ENCODE measurements around the gene NT5C3A.
A peak's percentile ranks its signal among the peaks of the same experiment; 100 is the strongest.
"Not testable (repeated sequence)": the region's sequence is repeated elsewhere in the genome, so short reads cannot be mapped to it uniquely, and the experiment has no call there.

Gene NT5C3A

DNA sequence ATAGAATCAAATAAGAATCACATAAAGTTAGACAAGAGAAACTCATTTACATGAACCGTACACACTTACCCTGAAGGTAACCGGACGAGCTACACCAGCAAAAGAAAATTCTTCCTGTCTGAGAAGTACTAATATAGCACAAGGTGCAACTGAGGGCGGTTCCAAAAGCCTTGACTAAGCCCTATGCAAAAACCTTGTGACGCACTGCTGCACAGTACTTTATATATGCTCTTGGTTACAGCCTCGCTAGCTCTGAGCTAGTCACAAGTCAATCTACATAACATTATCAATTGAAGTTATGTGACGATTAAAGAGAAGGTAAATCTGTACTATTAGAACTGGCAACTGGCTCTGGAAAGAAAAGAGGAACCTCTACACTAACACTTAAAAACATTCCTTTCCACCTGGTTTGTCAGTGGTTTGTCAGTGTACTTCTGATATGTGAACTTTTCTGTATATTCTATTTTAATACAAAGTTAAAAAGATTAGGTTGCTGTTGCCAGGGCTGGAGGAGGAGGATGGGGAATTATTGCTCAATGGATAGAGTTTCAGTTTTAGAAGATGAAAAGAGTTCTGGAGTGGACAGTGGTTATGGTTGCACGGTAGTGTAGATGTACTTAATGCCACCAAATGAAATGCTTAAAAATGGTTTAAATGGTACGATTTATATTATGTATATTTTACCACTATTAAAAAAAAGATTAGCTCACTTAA lies 21.6 kb downstream of the NT5C3A start:
- peak; percentile 11 for DNase-seq

- no peak for DNase-seq
These were observed 22.7 kb downstream of the NT5C3A start for GRCh38 chr7:33039903-33040292.

DNA sequence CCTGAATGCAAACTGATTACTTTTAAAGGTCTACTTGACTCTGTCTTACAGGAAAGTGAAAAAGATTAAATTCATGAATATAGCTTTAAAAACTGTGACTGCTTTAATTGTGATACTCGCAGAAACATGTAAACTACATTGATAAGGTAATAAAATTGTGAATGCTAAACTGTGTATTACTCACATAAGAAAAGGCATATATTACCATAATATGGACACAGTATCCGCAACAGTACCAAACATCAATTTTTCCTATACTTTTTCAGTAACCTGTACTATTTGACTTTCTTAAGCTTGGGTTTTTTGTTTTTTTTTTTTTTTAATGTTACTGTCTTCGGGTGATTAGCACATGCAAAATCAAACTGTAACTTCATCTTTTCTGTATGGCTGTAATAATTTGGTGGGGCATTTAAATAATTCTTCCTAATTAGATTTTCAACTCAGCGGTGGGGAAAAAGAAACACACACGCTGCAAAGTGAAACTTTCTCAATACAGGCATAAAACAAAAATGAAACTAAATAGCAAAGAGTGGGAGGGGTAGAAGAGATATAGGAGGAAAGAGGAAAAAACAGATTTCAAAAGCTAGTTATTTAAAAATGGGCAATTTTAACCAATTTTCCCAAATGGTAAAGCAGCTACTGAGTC lies 23.2 kb downstream of the NT5C3A start:
- DNase-seq = peak; percentile 21

DNA sequence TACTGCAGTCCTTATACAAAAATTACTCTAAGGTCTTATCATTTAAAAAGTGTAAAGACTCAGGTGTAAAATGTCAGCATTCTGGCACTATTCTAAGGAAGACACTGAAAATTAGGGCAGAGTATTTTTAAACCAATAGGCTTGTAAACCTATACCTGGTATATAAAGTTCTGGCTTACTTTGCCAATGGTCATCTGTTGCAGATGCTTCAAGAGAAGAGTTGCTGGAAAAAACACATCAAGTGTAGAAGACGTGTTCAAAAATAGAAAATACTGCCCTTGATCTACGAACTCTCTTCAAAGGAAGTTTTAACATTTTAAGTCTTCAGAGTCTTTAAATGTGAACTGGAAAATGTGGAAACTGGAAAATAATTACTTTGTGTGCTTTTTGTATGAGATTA lies 23.9 kb downstream of the NT5C3A start:
- no peak for DNase-seq

- DNase-seq = no peak
These were observed 26.8 kb downstream of the NT5C3A start for GRCh38 chr7:33035776-33036175.

- no peak for DNase-seq
These were observed 38.3 kb downstream of the NT5C3A start for GRCh38 chr7:33024189-33024757.

GRCh38 chr7:33012364-33012763 lies 50.2 kb downstream of the NT5C3A start:
- DNase-seq = no peak

DNA sequence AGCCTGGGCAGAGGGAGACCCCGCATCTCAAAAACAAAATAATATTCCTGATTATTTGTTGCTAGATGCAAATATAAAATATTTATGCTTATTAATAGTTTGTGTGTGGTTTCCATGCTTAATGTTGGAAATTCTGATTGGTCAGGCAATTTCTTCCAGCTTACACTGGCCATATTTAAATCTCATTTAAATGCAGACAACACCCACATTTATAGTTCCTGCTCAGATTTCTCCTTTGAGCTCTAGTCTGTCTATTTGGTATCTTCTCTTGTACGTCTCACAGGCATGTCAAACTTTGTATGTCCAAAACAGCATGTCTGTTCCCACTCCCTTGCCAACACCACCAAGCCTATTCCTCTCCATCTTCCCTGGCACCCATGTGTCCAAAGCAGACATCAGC lies 52.8 kb downstream of the NT5C3A start:
- no peak for DNase-seq

GRCh38 chr7:33005690-33006089 lies 56.9 kb downstream of the NT5C3A start:
- not testable (repeated sequence) for DNase-seq

DNA sequence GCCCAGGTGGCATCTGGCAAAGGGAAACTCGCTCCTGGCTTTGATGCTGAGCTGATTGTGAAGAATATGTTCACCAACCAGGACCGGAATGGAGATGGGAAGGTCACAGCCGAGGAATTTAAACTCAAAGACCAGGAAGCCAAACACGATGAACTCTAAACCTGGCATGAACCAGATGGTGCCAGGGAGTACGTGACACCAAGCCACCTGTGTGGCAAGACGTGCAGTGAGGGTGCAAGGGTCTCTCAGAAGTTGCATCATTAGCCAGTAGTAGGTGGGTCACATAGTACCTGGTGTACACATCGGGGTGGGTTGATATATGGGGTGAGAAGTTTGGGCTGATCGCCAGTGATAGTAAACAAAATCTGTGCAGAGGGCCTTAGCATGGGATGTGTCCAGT lies 57.4 kb downstream of the NT5C3A start:
- not testable (repeated sequence) for DNase-seq

DNA sequence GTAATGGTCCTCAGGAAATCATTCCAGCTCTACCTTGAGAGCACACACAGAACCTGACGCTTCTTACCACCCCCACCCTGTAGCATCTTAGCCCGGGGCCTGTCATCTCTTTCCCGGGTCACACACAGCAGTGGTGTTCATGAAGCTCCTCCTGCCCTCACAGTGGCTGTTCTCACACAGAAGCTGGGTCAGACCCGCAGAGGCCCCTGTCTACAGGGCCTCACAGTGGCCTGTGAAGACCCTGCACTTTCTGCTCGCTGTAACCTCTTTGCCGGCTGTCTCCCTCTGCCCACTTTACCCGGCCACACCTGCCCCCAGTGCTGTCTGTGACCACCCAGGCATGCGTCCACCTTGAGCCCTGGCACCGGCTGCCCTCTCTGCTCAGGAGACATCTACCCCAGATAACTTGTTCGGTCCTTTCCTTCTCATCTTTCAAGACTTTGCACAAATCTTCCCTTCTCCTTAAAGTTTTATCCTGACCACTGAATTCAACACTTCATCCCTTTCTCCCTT lies 58.4 kb downstream of the NT5C3A start:
- DNase-seq = not testable (repeated sequence)

GRCh38 chr7:33003111-33003510 lies 59.5 kb downstream of the NT5C3A start:
- DNase-seq = not testable (repeated sequence)

- DNase-seq = not testable (repeated sequence)
These were observed 63.2 kb downstream of the NT5C3A start for GRCh38 chr7:32999380-32999779.

- peak; percentile 65 for DNase-seq
These were observed 64.0 kb downstream of the NT5C3A start for GRCh38 chr7:32998361-32999171.

DNA sequence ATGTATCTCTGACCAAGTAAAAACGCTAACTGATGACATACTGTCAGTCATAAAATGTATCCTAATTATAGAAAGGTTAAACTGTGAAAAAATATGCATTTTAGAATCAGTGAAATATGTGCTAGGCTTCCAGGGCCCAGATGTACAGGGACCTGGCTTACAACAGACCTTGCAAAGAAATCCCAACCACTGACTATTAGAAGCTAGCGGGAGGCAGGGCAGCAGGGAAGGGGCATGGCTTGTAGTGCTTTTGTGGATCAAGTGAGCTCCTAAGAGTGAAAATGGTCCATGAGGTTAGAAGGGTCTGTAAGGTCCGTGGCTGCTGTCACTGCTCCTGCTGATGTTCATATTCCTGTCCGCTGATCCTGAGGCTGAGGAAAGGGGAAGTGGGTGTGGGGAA lies 64.6 kb downstream of the NT5C3A start:
- not testable (repeated sequence) for DNase-seq

GRCh38 chr7:32992750-32993149 lies 69.8 kb downstream of the NT5C3A start:
- DNase-seq = not testable (repeated sequence)

- not testable (repeated sequence) for DNase-seq
These were observed 70.4 kb downstream of the NT5C3A start for GRCh38 chr7:32991975-32992700.

GRCh38 chr7:32991068-32991585 lies 71.4 kb downstream of the NT5C3A start:
- DNase-seq = not testable (repeated sequence)

- not testable (repeated sequence) for DNase-seq
These were observed 74.4 kb downstream of the NT5C3A start for GRCh38 chr7:32988148-32988547.

- DNase-seq = not testable (repeated sequence)
These were observed 82.7 kb downstream of the NT5C3A start for GRCh38 chr7:32979902-32980301.

GRCh38 chr7:32979246-32979645 lies 83.3 kb downstream of the NT5C3A start:
- not testable (repeated sequence) for DNase-seq

- not testable (repeated sequence) for DNase-seq
These were observed 85.4 kb downstream of the NT5C3A start for GRCh38 chr7:32977159-32977558.
